Measurements from ENCODE around the gene NISCH.

DNA sequence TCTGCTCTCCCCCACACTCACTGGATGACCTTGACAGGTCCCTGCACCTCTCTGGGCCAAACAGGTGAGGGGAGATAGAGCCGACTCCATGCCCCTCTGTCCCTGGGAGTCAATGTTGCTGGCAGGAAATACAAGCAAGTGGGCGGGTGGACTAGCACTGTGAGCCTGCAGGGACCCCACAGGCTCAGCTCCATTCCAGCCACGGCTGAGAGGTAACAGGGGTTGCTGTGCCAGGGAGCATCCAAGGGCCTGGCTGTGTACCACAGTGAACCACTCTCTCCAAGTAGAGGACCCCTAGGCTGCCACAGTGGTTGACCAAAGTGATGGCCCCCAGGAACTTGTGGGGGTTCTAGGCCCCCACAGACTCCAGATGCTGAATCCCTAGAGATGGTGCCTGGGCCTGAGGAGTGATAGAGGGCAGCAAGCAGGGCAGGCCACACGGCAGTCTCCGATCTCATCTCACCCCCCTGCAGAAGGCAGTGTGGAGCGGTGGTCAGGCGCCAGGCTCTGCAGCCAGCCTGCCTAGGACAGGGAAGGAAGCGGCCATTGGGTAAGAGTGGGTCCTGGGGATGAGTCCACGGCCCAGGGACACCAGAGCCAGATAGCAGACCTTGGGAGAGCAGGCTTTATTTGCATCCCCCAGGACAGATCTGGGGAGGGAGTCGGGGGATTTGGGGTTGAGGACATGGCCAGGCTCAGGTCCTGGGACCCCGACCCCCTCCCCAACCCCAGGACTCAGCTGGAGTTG lies 4.7 kb upstream of the NISCH start:
- TF ChIP-seq, protein P1, sequence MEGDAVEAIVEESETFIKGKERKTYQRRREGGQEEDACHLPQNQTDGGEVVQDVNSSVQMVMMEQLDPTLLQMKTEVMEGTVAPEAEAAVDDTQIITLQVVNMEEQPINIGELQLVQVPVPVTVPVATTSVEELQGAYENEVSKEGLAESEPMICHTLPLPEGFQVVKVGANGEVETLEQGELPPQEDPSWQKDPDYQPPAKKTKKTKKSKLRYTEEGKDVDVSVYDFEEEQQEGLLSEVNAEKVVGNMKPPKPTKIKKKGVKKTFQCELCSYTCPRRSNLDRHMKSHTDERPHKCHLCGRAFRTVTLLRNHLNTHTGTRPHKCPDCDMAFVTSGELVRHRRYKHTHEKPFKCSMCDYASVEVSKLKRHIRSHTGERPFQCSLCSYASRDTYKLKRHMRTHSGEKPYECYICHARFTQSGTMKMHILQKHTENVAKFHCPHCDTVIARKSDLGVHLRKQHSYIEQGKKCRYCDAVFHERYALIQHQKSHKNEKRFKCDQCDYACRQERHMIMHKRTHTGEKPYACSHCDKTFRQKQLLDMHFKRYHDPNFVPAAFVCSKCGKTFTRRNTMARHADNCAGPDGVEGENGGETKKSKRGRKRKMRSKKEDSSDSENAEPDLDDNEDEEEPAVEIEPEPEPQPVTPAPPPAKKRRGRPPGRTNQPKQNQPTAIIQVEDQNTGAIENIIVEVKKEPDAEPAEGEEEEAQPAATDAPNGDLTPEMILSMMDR (conservative IDR thresholded peaks at IDR 0.05; ENCODE audit: low read length), result no peak
- no peak for TF ChIP-seq EZH2phosphoT487 (IDR thresholded peaks at IDR 0.05; ENCODE audit: borderline replicate concordance)
